ENCODE data around the gene ERC2.

Gene ERC2

DNA sequence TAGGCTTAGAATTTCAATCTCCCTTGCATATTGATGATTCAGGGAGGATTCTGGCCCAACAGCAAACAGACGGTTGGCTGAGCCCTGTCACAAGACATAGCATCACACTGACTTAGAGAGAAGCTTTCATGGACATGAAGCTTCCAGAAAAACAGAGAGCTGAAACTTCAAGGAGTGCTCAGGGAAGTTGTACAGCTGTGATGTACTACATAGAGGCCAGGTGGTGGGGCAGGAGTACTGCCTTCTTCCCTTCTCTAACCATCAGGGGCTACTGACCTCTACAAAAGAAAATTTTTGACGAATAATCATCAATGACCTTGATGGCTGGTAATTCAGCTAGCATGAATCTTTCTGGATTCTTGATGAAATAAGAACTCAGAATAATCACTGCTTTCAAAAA, 378.5 kb downstream of the ERC2 start:
- Histone ChIP-seq H4K91ac (ENCODE audit: low read depth, low read length) (no peak overlapping the region), H3K4me2 (ENCODE audit: low read length) (no peak overlapping the region), H2AK5ac (ENCODE audit: low read length) (no peak overlapping the region)

DNA sequence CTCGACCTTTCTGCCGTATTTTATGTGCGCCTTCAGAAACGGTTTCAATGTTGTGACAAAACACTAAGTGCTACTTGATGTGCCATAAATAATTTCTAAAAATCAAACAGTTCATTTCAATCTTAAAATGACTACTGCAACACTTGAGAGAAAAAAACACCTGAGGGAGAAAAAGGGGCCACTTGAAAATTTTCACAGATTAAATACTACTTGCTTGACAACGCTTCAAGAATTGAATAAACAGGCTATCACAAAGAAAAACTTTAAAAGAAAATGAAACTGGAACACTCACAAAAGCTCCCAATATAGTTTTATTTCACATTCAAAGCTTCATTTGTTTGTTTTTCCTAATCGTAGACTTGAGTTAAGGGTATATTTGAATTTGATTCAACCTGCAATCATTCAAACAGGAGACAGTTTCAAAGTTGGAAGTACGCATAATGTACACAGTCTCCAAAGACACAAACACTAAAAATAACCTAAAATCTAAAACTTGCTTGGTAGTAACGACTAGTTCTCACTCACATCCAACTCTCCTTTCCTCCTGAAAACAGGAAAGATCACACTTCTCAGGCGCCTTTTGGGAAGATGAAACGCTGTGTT, 380.7 kb downstream of the ERC2 start:
- no peak for DNase-seq
- Histone ChIP-seq H3K9ac (ENCODE audit: low read length) (no peak overlapping the region), H4K8ac (ENCODE audit: low read depth, low read length) (no peak overlapping the region), H3K79me2 (ENCODE audit: control insufficient read depth, insufficient read depth, low read length, poor library complexity) (no peaks in the 10 kb centered on the region), H2BK12ac (ENCODE audit: low read length) (no peak overlapping the region), H3K79me1 (ENCODE audit: low read length) (no peaks in the 10 kb centered on the region), H3K4me3 (ENCODE audit: low read depth, low read length) (no peak overlapping the region), H3K4me1 (ENCODE audit: control insufficient read depth in 1 of 2, insufficient read depth in 2 of 2, low read length in 2 of 2) (no peaks in the 10 kb centered on the region), H3K36me3 (ENCODE audit: control insufficient read depth in 1 of 2, insufficient read depth in 2 of 2, low read length in 2 of 2) (no peaks in the 10 kb centered on the region), H4K91ac (ENCODE audit: low read depth, low read length) (no peak overlapping the region), H4K12ac (ENCODE audit: low read depth, low read length) (no peak overlapping the region), H3K14ac (ENCODE audit: low read length) (no peak overlapping the region), H3K23ac (ENCODE audit: low read length) (no peak overlapping the region), H2BK5ac (ENCODE audit: low read depth, low read length, poor library complexity) (no peak overlapping the region), H3K18ac (ENCODE audit: low read length) (no peak overlapping the region), H3K4ac (ENCODE audit: low read depth, low read length) (no peak overlapping the region), H2BK120ac (ENCODE audit: insufficient read depth, low read length, poor library complexity) (no peak overlapping the region), H3K27ac (ENCODE audit: low read depth, low read length) (no peak overlapping the region), H3K4me2 (ENCODE audit: low read length) (no peak overlapping the region), H2AFZ (ENCODE audit: insufficient read depth, low read length, poor library complexity) (no peak overlapping the region), H3K27me3 (ENCODE audit: insufficient read depth, low read length) (no peaks in the 10 kb centered on the region), H3K9me3 (ENCODE audit: insufficient read depth, low read depth, low read length) (no peaks in the 10 kb centered on the region), H2AK5ac (ENCODE audit: low read length) (no peak overlapping the region)
- WGBS (ENCODE audit: extremely low coverage, insufficient coverage, insufficient read length) = no CpG with 5 or more reads among the region's 10 CpGs

More for the DNA sequence above, 378.5 kb downstream of the ERC2 start:
- Histone ChIP-seq H3K23ac (ENCODE audit: low read length) (no peak overlapping the region), H3K36me3 (ENCODE audit: control insufficient read depth in 1 of 2, insufficient read depth in 2 of 2, low read length in 2 of 2) (no peaks in the 10 kb centered on the region), H3K9ac (ENCODE audit: low read length) (no peak overlapping the region), H3K27ac (ENCODE audit: low read depth, low read length) (no peak overlapping the region), H3K79me1 (ENCODE audit: low read length) (no peaks in the 10 kb centered on the region), H2AFZ (ENCODE audit: insufficient read depth, low read length, poor library complexity) (no peak overlapping the region), H3K27me3 (ENCODE audit: insufficient read depth, low read length) (no peaks in the 10 kb centered on the region), H2BK5ac (ENCODE audit: low read depth, low read length, poor library complexity) (no peak overlapping the region), H3K4ac (ENCODE audit: low read depth, low read length) (no peak overlapping the region), H4K8ac (ENCODE audit: low read depth, low read length) (no peak overlapping the region), H4K12ac (ENCODE audit: low read depth, low read length) (no peak overlapping the region), H3K4me3 (ENCODE audit: low read depth, low read length) (no peak overlapping the region), H3K18ac (ENCODE audit: low read length) (no peak overlapping the region), H3K4me1 (ENCODE audit: control insufficient read depth in 1 of 2, insufficient read depth in 2 of 2, low read length in 2 of 2) (no peaks in the 10 kb centered on the region), H3K79me2 (ENCODE audit: control insufficient read depth, insufficient read depth, low read length, poor library complexity) (no peaks in the 10 kb centered on the region), H3K14ac (ENCODE audit: low read length) (no peak overlapping the region), H2BK120ac (ENCODE audit: insufficient read depth, low read length, poor library complexity) (no peak overlapping the region), H3K9me3 (ENCODE audit: insufficient read depth, low read depth, low read length) (no peaks in the 10 kb centered on the region), H2BK12ac (ENCODE audit: low read length) (no peak overlapping the region)
- no peak for DNase-seq
- no CpG with 5 or more reads among the region's 2 CpGs for WGBS (ENCODE audit: extremely low coverage, insufficient coverage, insufficient read length)

DNA sequence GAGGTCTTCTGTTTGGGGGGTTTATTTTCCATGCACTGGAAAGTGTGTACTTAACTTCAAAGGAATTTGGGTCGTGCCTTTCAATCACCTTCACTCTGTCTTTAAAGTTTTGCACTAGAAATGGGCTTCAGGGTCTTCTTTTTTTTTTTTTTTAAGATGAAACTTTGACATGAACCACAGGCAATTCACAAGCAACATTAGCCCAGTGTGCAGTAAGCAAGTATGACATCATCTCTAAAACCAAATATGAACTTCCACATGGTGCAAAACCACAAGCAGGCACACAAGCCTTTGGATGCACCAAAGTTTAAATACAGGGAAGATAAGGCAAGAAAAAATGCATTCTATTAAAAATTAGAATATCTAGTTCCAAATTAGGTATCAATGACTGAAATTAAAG, 381.9 kb downstream of the ERC2 start:
- Histone ChIP-seq H3K4me3 (ENCODE audit: low read depth, low read length) (no peak overlapping the region), H3K14ac (ENCODE audit: low read length) (no peak overlapping the region), H4K91ac (ENCODE audit: low read depth, low read length) (no peak overlapping the region), H3K36me3 (ENCODE audit: control insufficient read depth in 1 of 2, insufficient read depth in 2 of 2, low read length in 2 of 2) (no peaks in the 10 kb centered on the region), H3K27me3 (ENCODE audit: insufficient read depth, low read length) (no peaks in the 10 kb centered on the region), H3K9me3 (ENCODE audit: insufficient read depth, low read depth, low read length) (no peaks in the 10 kb centered on the region), H3K79me2 (ENCODE audit: control insufficient read depth, insufficient read depth, low read length, poor library complexity) (no peaks in the 10 kb centered on the region), H3K9ac (ENCODE audit: low read length) (no peak overlapping the region), H2BK12ac (ENCODE audit: low read length) (no peak overlapping the region), H3K27ac (ENCODE audit: low read depth, low read length) (no peak overlapping the region), H3K4me1 (ENCODE audit: control insufficient read depth in 1 of 2, insufficient read depth in 2 of 2, low read length in 2 of 2) (no peaks in the 10 kb centered on the region), H3K4me2 (ENCODE audit: low read length) (no peak overlapping the region), H2BK5ac (ENCODE audit: low read depth, low read length, poor library complexity) (no peak overlapping the region), H3K23ac (ENCODE audit: low read length) (no peak overlapping the region), H3K18ac (ENCODE audit: low read length) (no peak overlapping the region), H3K79me1 (ENCODE audit: low read length) (no peaks in the 10 kb centered on the region), H4K8ac (ENCODE audit: low read depth, low read length) (no peak overlapping the region), H4K12ac (ENCODE audit: low read depth, low read length) (no peak overlapping the region), H2BK120ac (ENCODE audit: insufficient read depth, low read length, poor library complexity) (no peak overlapping the region), H3K4ac (ENCODE audit: low read depth, low read length) (no peak overlapping the region), H2AK5ac (ENCODE audit: low read length) (no peak overlapping the region), H2AFZ (ENCODE audit: insufficient read depth, low read length, poor library complexity) (no peak overlapping the region)
- WGBS (ENCODE audit: extremely low coverage, insufficient coverage, insufficient read length) = no CpG with 5 or more reads among the region's 1 CpG
- DNase-seq = no peak

DNA sequence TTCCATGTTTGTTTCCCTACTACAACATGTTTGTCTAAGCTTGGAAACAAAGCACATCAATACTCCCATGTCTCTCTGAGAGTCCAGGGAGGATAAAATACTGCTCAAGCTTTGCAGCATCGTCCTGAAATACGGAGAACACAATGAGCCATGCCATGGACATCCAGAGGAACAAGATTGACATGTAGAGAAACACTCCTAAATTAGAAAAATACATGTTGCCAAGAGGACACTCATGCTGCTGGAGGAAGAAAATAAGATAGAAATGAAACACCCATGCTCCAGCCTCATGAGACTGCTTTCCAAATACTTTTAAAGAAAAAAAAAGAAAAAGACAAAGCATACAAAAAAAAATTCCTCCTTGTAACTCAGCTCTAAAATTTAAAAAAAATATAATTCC, 387.0 kb downstream of the ERC2 start:
- H3K36me3 ChIP-seq (ENCODE audit: control insufficient read depth in 1 of 2, insufficient read depth in 2 of 2, low read length in 2 of 2) = no peaks in the 10 kb centered on the region
- no peak overlapping the region for H3K23ac ChIP-seq (ENCODE audit: low read length)
- no peaks in the 10 kb centered on the region for H3K27me3 ChIP-seq (ENCODE audit: insufficient read depth, low read length)
- no peak overlapping the region for H4K12ac ChIP-seq (ENCODE audit: low read depth, low read length)
- H2AFZ ChIP-seq (ENCODE audit: insufficient read depth, low read length, poor library complexity) = no peak overlapping the region
- no peak overlapping the region for H2BK12ac ChIP-seq (ENCODE audit: low read length)
- H3K79me1 ChIP-seq (ENCODE audit: low read length) = no peaks in the 10 kb centered on the region
- no peak overlapping the region for H3K9ac ChIP-seq (ENCODE audit: low read length)
- H2BK5ac ChIP-seq (ENCODE audit: low read depth, low read length, poor library complexity) = no peak overlapping the region
- H2AK5ac ChIP-seq (ENCODE audit: low read length) = no peak overlapping the region
- no peak overlapping the region for H3K14ac ChIP-seq (ENCODE audit: low read length)
- no peak overlapping the region for H3K4me3 ChIP-seq (ENCODE audit: low read depth, low read length)
- no peak overlapping the region for H4K91ac ChIP-seq (ENCODE audit: low read depth, low read length)
- no peak overlapping the region for H3K4me2 ChIP-seq (ENCODE audit: low read length)
- WGBS (ENCODE audit: extremely low coverage, insufficient coverage, insufficient read length) = no CpG with 5 or more reads among the region's 2 CpGs
- DNase-seq = no peak
- H3K4ac ChIP-seq (ENCODE audit: low read depth, low read length) = no peak overlapping the region
- no peaks in the 10 kb centered on the region for H3K4me1 ChIP-seq (ENCODE audit: control insufficient read depth in 1 of 2, insufficient read depth in 2 of 2, low read length in 2 of 2)
- H4K8ac ChIP-seq (ENCODE audit: low read depth, low read length) = no peak overlapping the region
- H3K9me3 ChIP-seq (ENCODE audit: insufficient read depth, low read depth, low read length) = no peaks in the 10 kb centered on the region
- no peak overlapping the region for H3K27ac ChIP-seq (ENCODE audit: low read depth, low read length)
- no peak overlapping the region for H2BK120ac ChIP-seq (ENCODE audit: insufficient read depth, low read length, poor library complexity)
- no peak overlapping the region for H3K18ac ChIP-seq (ENCODE audit: low read length)
- no peaks in the 10 kb centered on the region for H3K79me2 ChIP-seq (ENCODE audit: control insufficient read depth, insufficient read depth, low read length, poor library complexity)
